NCI-H1417 (cell line): Measurements from ENCODE around the gene LRTM1.

ENCODE experiments used
- DNase-seq, 3 experiments: peaks; one replicate each; lab custom pipeline; 2025; lab: John Stamatoyannopoulos, UW

LRTM1 gene

GRCh38 chr3:54939557-54940300, 11.9 kb upstream of the LRTM1 start:
- DNase-seq, result no peak

GRCh38 chr3:54936561-54936960, 8.7 kb upstream of the LRTM1 start:
- no peak for DNase-seq

- DNase-seq, result no peak
Observed at GRCh38 chr3:54935869-54936268, 8.0 kb upstream of the LRTM1 start.

GRCh38 chr3:54932606-54933005, 4.7 kb upstream of the LRTM1 start:
- no peak for DNase-seq

- peak in 1 of 3 experiments; percentile 1 for DNase-seq
Observed at GRCh38 chr3:54931182-54931581, 3.3 kb upstream of the LRTM1 start.

GRCh38 chr3:54918516-54918915, 9.3 kb downstream of the LRTM1 start:
- no peak for DNase-seq

- DNase-seq, result no peak
Observed at GRCh38 chr3:54917862-54918261, 10.0 kb downstream of the LRTM1 start.

- no peak for DNase-seq
Observed at GRCh38 chr3:54917174-54917573, 10.7 kb downstream of the LRTM1 start.

- no peak for DNase-seq
Observed at GRCh38 chr3:54916732-54917131, 11.1 kb downstream of the LRTM1 start.

- DNase-seq, result no peak
Observed at GRCh38 chr3:54915976-54916375, 11.9 kb downstream of the LRTM1 start.

- no peak for DNase-seq
Observed at GRCh38 chr3:54915181-54915580, 12.7 kb downstream of the LRTM1 start.

GRCh38 chr3:54914180-54914579, 13.7 kb downstream of the LRTM1 start:
- DNase-seq, result no peak

GRCh38 chr3:54909191-54909590, 18.7 kb downstream of the LRTM1 start:
- no peak for DNase-seq

- DNase-seq, result no peak
Observed at GRCh38 chr3:54906763-54907162, 21.1 kb downstream of the LRTM1 start.

GRCh38 chr3:54905920-54906319, 21.9 kb downstream of the LRTM1 start:
- DNase-seq, result no peak

- DNase-seq, result no peak
Observed at GRCh38 chr3:54905261-54905888, 22.5 kb downstream of the LRTM1 start.

- no peak for DNase-seq
Observed at GRCh38 chr3:54901906-54902685, 25.8 kb downstream of the LRTM1 start.

- DNase-seq, result no peak
Observed at GRCh38 chr3:54900838-54901591, 26.8 kb downstream of the LRTM1 start.

GRCh38 chr3:54899273-54899672, 28.6 kb downstream of the LRTM1 start:
- peak in 1 of 3 experiments; percentile 18 for DNase-seq

- DNase-seq, result no peak
Observed at GRCh38 chr3:54897028-54897711, 30.7 kb downstream of the LRTM1 start.

GRCh38 chr3:54895613-54896012, 32.2 kb downstream of the LRTM1 start:
- DNase-seq, result no peak

GRCh38 chr3:54892168-54892567, 35.7 kb downstream of the LRTM1 start:
- DNase-seq, result no peak
